ENCODE measurements around the gene C2CD2. TPM values are rescaled to one million over a fixed set of nuclear protein-coding genes. Genes with fewer than 3 reads are reported as not detected.
A peak's percentile ranks its signal among the peaks of the same experiment; 100 is the strongest.

C2CD2 gene
- total RNA-seq, 4 donors from 2014 or later = 39.4 to 79.5 (median 49.4) TPM

GRCh38 chr21:41970106-41970391, 16.2 kb upstream of the C2CD2 start:
- WGBS, 2 donors = 85 to 92% methylated on average over 5 of the region's 5 CpGs
- peak; percentile 9 to 82 for DNase-seq (ENCODE audit: low spot score in 2 of 2)
- TF ChIP-seq CTCF (IDR thresholded peaks at IDR 0.05) = no peak
- no peak for TF ChIP-seq POLR2A (IDR thresholded peaks at IDR 0.05)
- intact Hi-C loops (cut with DNase I; ENCODE audit: low total_unique reads) = no loop called here
- H3K4me3 ChIP-seq (ENCODE audit: low read depth, poor library complexity, severe bottlenecking) = no peak overlapping the region

- TF ChIP-seq CTCF (IDR thresholded peaks at IDR 0.05) (no peak), POLR2A (IDR thresholded peaks at IDR 0.05) (no peak)
- intact Hi-C loops (cut with DNase I; ENCODE audit: low total_unique reads) = no loop called here
- no peak overlapping the region for H3K4me3 ChIP-seq (ENCODE audit: low read depth, poor library complexity, severe bottlenecking)
- 79 to 95% methylated on average over 4 of the region's 4 CpGs for WGBS, 2 donors
- DNase-seq (ENCODE audit: low spot score in 2 of 2) = peak in 1 of 2 donors; percentile 74
Measured at GRCh38 chr21:41967708-41968107, 13.9 kb upstream of the C2CD2 start.

- TF ChIP-seq CTCF (IDR thresholded peaks at IDR 0.05) (no peak), POLR2A (IDR thresholded peaks at IDR 0.05) (no peak)
- intact Hi-C loops (cut with DNase I; ENCODE audit: low total_unique reads) = no loop called here
- no peak overlapping the region for H3K4me3 ChIP-seq (ENCODE audit: low read depth, poor library complexity, severe bottlenecking)
- 93% methylated on average over 10 of the region's 10 CpGs for WGBS, 2 donors
- DNase-seq (ENCODE audit: low spot score in 2 of 2) = peak; percentile 10 to 76
Measured at GRCh38 chr21:41966872-41967621, 13.2 kb upstream of the C2CD2 start.

GRCh38 chr21:41966041-41966833, 12.4 kb upstream of the C2CD2 start:
- intact Hi-C loops (cut with DNase I; ENCODE audit: low total_unique reads) = no loop called here
- H3K4me3 ChIP-seq (ENCODE audit: low read depth, poor library complexity, severe bottlenecking) = no peak overlapping the region
- peak in 1 of 2 donors; percentile 8 for DNase-seq (ENCODE audit: low spot score in 2 of 2)
- WGBS, 2 donors = 62 to 64% methylated on average over 11 of the region's 11 CpGs
- TF ChIP-seq CTCF (IDR thresholded peaks at IDR 0.05) (no peak), POLR2A (IDR thresholded peaks at IDR 0.05) (no peak)

- 90 to 92% methylated on average over 10 of the region's 10 CpGs for WGBS, 2 donors
- TF ChIP-seq POLR2A (IDR thresholded peaks at IDR 0.05) = no peak
- TF ChIP-seq CTCF (IDR thresholded peaks at IDR 0.05) = no peak
- H3K4me3 ChIP-seq (ENCODE audit: low read depth, poor library complexity, severe bottlenecking) = no peak overlapping the region
- peak in 1 of 2 donors; percentile 8 for DNase-seq (ENCODE audit: low spot score in 2 of 2)
- intact Hi-C loops (cut with DNase I; ENCODE audit: low total_unique reads) = no loop called here
Measured at GRCh38 chr21:41965461-41966013, 11.7 kb upstream of the C2CD2 start.
